H9 (cell line): ENCODE measurements around the gene FGD5. TPM values are rescaled to one million over a fixed set of nuclear protein-coding genes. Genes with fewer than 3 reads are reported as not detected.

ENCODE experiments used
- DNase-seq: peaks from one replicate; pipeline ENCODE4 v3.0.0-alpha.2; 2017
- H2AFZ ChIP-seq: one replicate; pipeline ENCODE4 v1.6.1; 2013; ENCODE audit warnings: mild to moderate bottlenecking, low read length, control low read depth, moderate library complexity
- H2AK5ac ChIP-seq: 2 replicates; pipeline ENCODE4 v1.6.1; 2013; ENCODE audit warnings: low read length, control low read depth, mixed read lengths; ENCODE audit not compliant: insufficient read length
- H2BK120ac ChIP-seq: one replicate; pipeline ENCODE4 v1.6.1; 2013; ENCODE audit warnings: low read depth, mild to moderate bottlenecking, low read length, control low read depth, inconsistent platforms; ENCODE audit not compliant: poor library complexity, severe bottlenecking
- H2BK12ac ChIP-seq: 2 replicates; pipeline ENCODE4 v1.6.1; 2013; ENCODE audit warnings: low read length, control low read depth, mixed read lengths, low read depth; ENCODE audit not compliant: insufficient read length
- H2BK15ac ChIP-seq: 2 replicates; pipeline ENCODE4 v1.6.1; 2013; ENCODE audit warnings: low read depth, low read length, control low read depth
- H2BK20ac ChIP-seq: one replicate; pipeline ENCODE4 v1.6.1; 2013; ENCODE audit warnings: low read depth, mild to moderate bottlenecking, low read length, control low read depth, inconsistent platforms; ENCODE audit not compliant: poor library complexity, severe bottlenecking
- H2BK5ac ChIP-seq: 2 replicates; pipeline ENCODE4 v1.6.1; 2013; ENCODE audit warnings: low read length, control low read depth, mixed read lengths; ENCODE audit not compliant: insufficient read length
- H3K14ac ChIP-seq: 2 replicates; pipeline ENCODE4 v1.6.1; 2013; ENCODE audit warnings: low read length, control low read depth; ENCODE audit not compliant: insufficient read depth
- H3K18ac ChIP-seq: 2 replicates; pipeline ENCODE4 v1.6.1; 2013; ENCODE audit warnings: low read depth, mild to moderate bottlenecking, mixed read lengths, low read length, control low read depth; ENCODE audit not compliant: insufficient read length
- H3K23ac ChIP-seq: 2 replicates; pipeline ENCODE4 v1.6.1; 2013; ENCODE audit warnings: low read length, control low read depth, mixed read lengths, low read depth; ENCODE audit not compliant: insufficient read length
- H3K23me2 ChIP-seq: 2 replicates; pipeline ENCODE4 v1.6.1; 2013; ENCODE audit warnings: low read depth, mild to moderate bottlenecking, mixed read lengths, low read length, control low read depth; ENCODE audit not compliant: insufficient read length, poor library complexity, severe bottlenecking
- H3K27ac ChIP-seq: 2 replicates; pipeline ENCODE4 v1.5.1; 2013; ENCODE audit warnings: low read length, control low read depth, mixed read lengths, low read depth; ENCODE audit not compliant: insufficient read length
- H3K27me3 ChIP-seq: 2 replicates; pipeline ENCODE4 v1.6.1; 2013; ENCODE audit warnings: low read length, control low read depth, inconsistent platforms; ENCODE audit not compliant: insufficient read depth
- H3K4ac ChIP-seq: 2 replicates; pipeline ENCODE4 v1.6.1; 2013; ENCODE audit warnings: low read depth, mild to moderate bottlenecking, control low read depth, inconsistent platforms, low read length, moderate library complexity
- H3K4me1 ChIP-seq: 2 replicates; pipeline ENCODE4 v1.6.1; 2013; ENCODE audit warnings: low read length, control low read depth, inconsistent platforms; ENCODE audit not compliant: insufficient read depth
- H3K4me2 ChIP-seq: 2 replicates; pipeline ENCODE4 v1.6.1; 2013; ENCODE audit warnings: low read length, control low read depth, mixed read lengths; ENCODE audit not compliant: insufficient read length, insufficient read depth
- H3K56ac ChIP-seq: 2 replicates; pipeline ENCODE4 v1.6.1; 2013; ENCODE audit warnings: low read depth, mild to moderate bottlenecking, mixed read lengths, low read length, control low read depth; ENCODE audit not compliant: insufficient read length
- H3K79me1 ChIP-seq: 2 replicates; pipeline ENCODE4 v1.6.1; 2013; ENCODE audit warnings: low read depth, mild to moderate bottlenecking, moderate library complexity, low read length, control low read depth, inconsistent platforms; ENCODE audit not compliant: insufficient read depth, poor library complexity, severe bottlenecking
- H3K79me2 ChIP-seq: 2 replicates; pipeline ENCODE4 v1.6.1; 2013; ENCODE audit warnings: low read length, control low read depth, inconsistent platforms; ENCODE audit not compliant: insufficient read depth
- H3K9ac ChIP-seq: 2 replicates; pipeline ENCODE4 v1.6.1; 2013; ENCODE audit warnings: low read length, control low read depth, mixed read lengths; ENCODE audit not compliant: insufficient read length; ENCODE audit errors: extremely low read depth
- H3K9me3 ChIP-seq: one replicate; pipeline ENCODE4 v1.6.1; 2013; ENCODE audit warnings: low read depth, low read length, inconsistent platforms; ENCODE audit not compliant: control insufficient read depth
- H3T11ph ChIP-seq: one replicate; pipeline ENCODE4 v1.6.1; 2013; ENCODE audit warnings: mild to moderate bottlenecking, low read length, control low read depth, inconsistent platforms
- H4K20me1 ChIP-seq: one replicate; pipeline ENCODE4 v1.6.1; 2013; ENCODE audit not compliant: control insufficient read depth, insufficient read length, insufficient read depth
- H4K5ac ChIP-seq: 2 replicates; pipeline ENCODE4 v1.6.1; 2013; ENCODE audit warnings: low read depth, mild to moderate bottlenecking, mixed read lengths, low read length, control low read depth; ENCODE audit not compliant: insufficient read length
- H4K8ac ChIP-seq: replicated peaks from 2 replicates; pipeline ENCODE4 v1.6.1; 2013; ENCODE audit warnings: low read length, control low read depth, mixed read lengths, low read depth; ENCODE audit not compliant: insufficient read length
- H4K91ac ChIP-seq: 2 replicates; pipeline ENCODE4 v1.6.1; 2013; ENCODE audit warnings: low read depth, mild to moderate bottlenecking, moderate library complexity, mixed read lengths, low read length, control low read depth; ENCODE audit not compliant: insufficient read length
- H3K27ac Mint-ChIP-seq, 3 experiments: 2 replicates in 2 of 3; 3 replicates in 1 of 3; pipeline ENCODE4 v1.8.0; 2020 to 2021; ENCODE audit warnings: mixed read lengths in 3 of 3, mild to moderate bottlenecking in 1 of 3, moderate library complexity in 1 of 3
- H3K27me3 Mint-ChIP-seq: 2 replicates; pipeline ENCODE4 v1.8.0; 2021; ENCODE audit warnings: low read depth, mild to moderate bottlenecking, moderate library complexity, mixed read lengths
- H3K36me3 Mint-ChIP-seq, 3 experiments: 2 replicates in 2 of 3; 3 replicates in 1 of 3; pipeline ENCODE4 v1.8.0; 2020 to 2021; ENCODE audit warnings: low read depth in 3 of 3, mixed read lengths in 3 of 3; ENCODE audit not compliant: insufficient read depth in 1 of 3
- H3K4me1 Mint-ChIP-seq, 2 experiments: 2 replicates each; pipeline ENCODE4 v1.8.0; 2020; ENCODE audit warnings: mixed read lengths in 2 of 2
- H3K4me3 Mint-ChIP-seq, 2 experiments: 2 replicates in 1 of 2; 3 replicates in 1 of 2; pipeline ENCODE4 v1.8.0; 2020 to 2021; ENCODE audit warnings: mild to moderate bottlenecking in 2 of 2, mixed read lengths in 2 of 2, moderate library complexity in 1 of 2
- H3K9me3 Mint-ChIP-seq, 2 experiments: 2 replicates in 1 of 2; 3 replicates in 1 of 2; pipeline ENCODE4 v1.8.0; 2020; ENCODE audit warnings: mild to moderate bottlenecking in 2 of 2, mixed read lengths in 2 of 2, moderate library complexity in 1 of 2
- WGBS: extraction: QIAGEN DNeasy Blood & Tissue Kit; methylation state at CpG from one replicate; pipeline ENCODE4 v1.1.7; 2013; ENCODE audit warnings: missing lambda C conversion rate, low lambda C conversion rate, mixed read lengths; ENCODE audit not compliant: insufficient read length; ENCODE audit errors: extremely low coverage; 5-methylcytosine and 5-hydroxymethylcytosine counted together
- total RNA-seq: library from RNA; stranded (reverse); gene quantifications from 2 replicates; pipeline ENCODE4 v1.2.1, GENCODE V29; 2021
- TF ChIP-seq, protein P1 (sequence below): fragments of 200-600 bp; sonication (generic); conservative IDR thresholded peaks from 3 replicates; pipeline ENCODE4 v1.8.0; 2021; ENCODE audit warnings: antibody characterized with exemption, mild to moderate bottlenecking

FGD5 gene
- total RNA-seq, 1 experiment from 2014 or later = 7.8 TPM

DNA sequence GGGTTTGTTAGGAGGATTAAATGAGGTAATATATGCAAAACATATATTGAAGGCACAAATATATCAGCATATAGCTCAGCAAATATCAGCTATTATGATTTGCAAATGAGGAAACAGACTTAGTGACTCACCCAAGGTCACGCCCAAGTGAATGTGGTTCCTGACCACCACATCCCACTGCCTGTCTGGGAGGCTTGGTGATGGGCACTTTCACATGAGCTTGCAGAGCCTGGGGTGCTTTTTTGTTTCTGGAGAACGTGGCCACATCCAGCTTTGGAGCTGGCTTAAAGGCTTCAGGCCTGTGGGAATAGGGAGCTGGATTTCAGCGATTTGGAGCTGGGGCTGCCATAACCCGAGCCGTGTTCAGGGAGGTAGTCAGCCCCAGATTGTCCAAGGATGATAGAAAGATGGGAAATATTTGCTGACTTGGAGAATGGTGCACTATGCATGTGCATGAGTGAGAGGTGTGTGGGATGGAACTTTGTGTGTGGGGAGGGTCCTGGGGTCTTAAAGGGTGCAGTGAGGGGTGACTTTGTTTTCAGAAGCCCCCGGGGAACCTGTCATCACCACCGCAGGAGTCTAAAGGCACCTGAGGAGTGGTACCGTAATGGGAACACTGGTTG is 12.0 kb upstream of the FGD5 start:
- no peak overlapping the region for H2AK5ac ChIP-seq
- H2BK5ac ChIP-seq = no peak overlapping the region
- TF ChIP-seq, protein P1, sequence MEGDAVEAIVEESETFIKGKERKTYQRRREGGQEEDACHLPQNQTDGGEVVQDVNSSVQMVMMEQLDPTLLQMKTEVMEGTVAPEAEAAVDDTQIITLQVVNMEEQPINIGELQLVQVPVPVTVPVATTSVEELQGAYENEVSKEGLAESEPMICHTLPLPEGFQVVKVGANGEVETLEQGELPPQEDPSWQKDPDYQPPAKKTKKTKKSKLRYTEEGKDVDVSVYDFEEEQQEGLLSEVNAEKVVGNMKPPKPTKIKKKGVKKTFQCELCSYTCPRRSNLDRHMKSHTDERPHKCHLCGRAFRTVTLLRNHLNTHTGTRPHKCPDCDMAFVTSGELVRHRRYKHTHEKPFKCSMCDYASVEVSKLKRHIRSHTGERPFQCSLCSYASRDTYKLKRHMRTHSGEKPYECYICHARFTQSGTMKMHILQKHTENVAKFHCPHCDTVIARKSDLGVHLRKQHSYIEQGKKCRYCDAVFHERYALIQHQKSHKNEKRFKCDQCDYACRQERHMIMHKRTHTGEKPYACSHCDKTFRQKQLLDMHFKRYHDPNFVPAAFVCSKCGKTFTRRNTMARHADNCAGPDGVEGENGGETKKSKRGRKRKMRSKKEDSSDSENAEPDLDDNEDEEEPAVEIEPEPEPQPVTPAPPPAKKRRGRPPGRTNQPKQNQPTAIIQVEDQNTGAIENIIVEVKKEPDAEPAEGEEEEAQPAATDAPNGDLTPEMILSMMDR = no peak
- no peaks in the 10 kb centered on the region for H3K79me2 ChIP-seq
- no peaks in the 10 kb centered on the region for H3K9me3 ChIP-seq
- no peak for DNase-seq
- no peak overlapping the region for H2AFZ ChIP-seq
- Mint-ChIP-seq H3K4me3 (no peak overlapping the region), H3K27me3 (peaks cover 61% of the 10 kb centered on the region), H3K36me3 (no peaks in the 10 kb centered on the region), H3K27ac (no peak overlapping the region; a peak in 1 of 7 replicates), H3K4me1 (peaks cover 16 to 27% of the 10 kb centered on the region in 2 experiments), H3K9me3 (no peaks in the 10 kb centered on the region; a peak in 1 of 5 replicates)
- no peaks in the 10 kb centered on the region for H3K79me1 ChIP-seq
- H3K23ac ChIP-seq = no peak overlapping the region
- no peak overlapping the region for H4K5ac ChIP-seq
- no peak overlapping the region for H3K14ac ChIP-seq
- no peak overlapping the region for H3K9ac ChIP-seq
- no peak overlapping the region for H4K91ac ChIP-seq
- no peak overlapping the region for H2BK120ac ChIP-seq
- peaks cover 12% of the 10 kb centered on the region for H3K23me2 ChIP-seq
- no peaks in the 10 kb centered on the region for H4K20me1 ChIP-seq
- H3K27me3 ChIP-seq = peaks cover 9% of the 10 kb centered on the region; the same call in 1 of the 2 replicates
- no peak overlapping the region for H2BK12ac ChIP-seq
- H3K27ac ChIP-seq = no peak overlapping the region
- H3K18ac ChIP-seq = no peak overlapping the region
- whole genome bisulfite sequencing = no CpG with 5 or more reads among the region's 8 CpGs
- no peak overlapping the region for H3K4ac ChIP-seq
- H4K8ac ChIP-seq = no peak overlapping the region
- no peak overlapping the region for H3K56ac ChIP-seq
- H2BK15ac ChIP-seq = no peak overlapping the region
- no peaks in the 10 kb centered on the region for H3K4me1 ChIP-seq
- H2BK20ac ChIP-seq = no peak overlapping the region
- H3T11ph ChIP-seq = no peak overlapping the region
- H3K4me2 ChIP-seq = no peak overlapping the region
